Nephron (organoid): ENCODE results near the gene FOXA3.

Experiments
- H3K27ac Mint-ChIP-seq, 3 experiments: 2 replicates each; pipeline ENCODE4 v1.8.0; 2020; ENCODE audit warnings: mixed read lengths in 3 of 3, mild to moderate bottlenecking in 2 of 3, moderate library complexity in 1 of 3
- H3K27me3 Mint-ChIP-seq: 2 replicates; pipeline ENCODE4 v1.8.0; 2021; ENCODE audit warnings: low read depth, mild to moderate bottlenecking, moderate library complexity, mixed read lengths
- H3K36me3 Mint-ChIP-seq: 2 replicates; pipeline ENCODE4 v1.8.0; 2020; ENCODE audit warnings: low read depth, mixed read lengths
- H3K4me1 Mint-ChIP-seq: 2 replicates; pipeline ENCODE4 v1.8.0; 2020; ENCODE audit warnings: mixed read lengths
- H3K4me3 Mint-ChIP-seq, 3 experiments: 2 replicates each; pipeline ENCODE4 v1.8.0; 2020; ENCODE audit warnings: mild to moderate bottlenecking in 3 of 3, mixed read lengths in 3 of 3, moderate library complexity in 2 of 3
- H3K9me3 Mint-ChIP-seq: 2 replicates; pipeline ENCODE4 v1.8.0; 2020; ENCODE audit warnings: mixed read lengths
- TF ChIP-seq, protein P1 (sequence below), 3 experiments: fragments of 200-600 bp; sonication (generic); IDR thresholded peaks; one replicate each; pipeline ENCODE4 v1.5.0; 2021; ENCODE audit warnings: antibody characterized with exemption in 3 of 3; ENCODE audit not compliant: unreplicated experiment in 3 of 3

FOXA3 gene

GRCh38 chr19:45879971-45880370 is 15.8 kb downstream of the FOXA3 start:
- Mint-ChIP-seq H3K27me3 (peaks cover 13% of the 10 kb centered on the region), H3K4me1 (peaks cover 38% of the 10 kb centered on the region), H3K4me3 (no peak overlapping the region), H3K27ac (peak overlapping the region in 1 of 3 experiments; percentile 23), H3K9me3 (no peaks in the 10 kb centered on the region), H3K36me3 (peaks cover 4% of the 10 kb centered on the region)
- TF ChIP-seq, protein P1, sequence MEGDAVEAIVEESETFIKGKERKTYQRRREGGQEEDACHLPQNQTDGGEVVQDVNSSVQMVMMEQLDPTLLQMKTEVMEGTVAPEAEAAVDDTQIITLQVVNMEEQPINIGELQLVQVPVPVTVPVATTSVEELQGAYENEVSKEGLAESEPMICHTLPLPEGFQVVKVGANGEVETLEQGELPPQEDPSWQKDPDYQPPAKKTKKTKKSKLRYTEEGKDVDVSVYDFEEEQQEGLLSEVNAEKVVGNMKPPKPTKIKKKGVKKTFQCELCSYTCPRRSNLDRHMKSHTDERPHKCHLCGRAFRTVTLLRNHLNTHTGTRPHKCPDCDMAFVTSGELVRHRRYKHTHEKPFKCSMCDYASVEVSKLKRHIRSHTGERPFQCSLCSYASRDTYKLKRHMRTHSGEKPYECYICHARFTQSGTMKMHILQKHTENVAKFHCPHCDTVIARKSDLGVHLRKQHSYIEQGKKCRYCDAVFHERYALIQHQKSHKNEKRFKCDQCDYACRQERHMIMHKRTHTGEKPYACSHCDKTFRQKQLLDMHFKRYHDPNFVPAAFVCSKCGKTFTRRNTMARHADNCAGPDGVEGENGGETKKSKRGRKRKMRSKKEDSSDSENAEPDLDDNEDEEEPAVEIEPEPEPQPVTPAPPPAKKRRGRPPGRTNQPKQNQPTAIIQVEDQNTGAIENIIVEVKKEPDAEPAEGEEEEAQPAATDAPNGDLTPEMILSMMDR (IDR thresholded peaks at IDR 0.05; ENCODE audit: unreplicated experiment in 3 of 3), result no peak

- Mint-ChIP-seq H3K36me3 (peaks cover 4% of the 10 kb centered on the region), H3K4me1 (peaks cover 40% of the 10 kb centered on the region), H3K27me3 (peaks cover 8% of the 10 kb centered on the region), H3K9me3 (no peaks in the 10 kb centered on the region), H3K27ac (peak overlapping the region; percentile 54 to 95 (median 91)), H3K4me3 (peak overlapping the region; percentile 5 to 82 (median 51))
- TF ChIP-seq, protein P1 (IDR thresholded peaks at IDR 0.05; ENCODE audit: unreplicated experiment in 3 of 3), result no peak
These were observed 17.2 kb downstream of the FOXA3 start for GRCh38 chr19:45881082-45881908.

GRCh38 chr19:45881909-45882528 is 17.9 kb downstream of the FOXA3 start:
- TF ChIP-seq, protein P1 (IDR thresholded peaks at IDR 0.05; ENCODE audit: unreplicated experiment in 3 of 3), result no peak
- H3K9me3 Mint-ChIP-seq, result no peaks in the 10 kb centered on the region
- H3K4me1 Mint-ChIP-seq, result peaks cover 43% of the 10 kb centered on the region
- H3K27ac Mint-ChIP-seq, result peak overlapping the region; percentile 54 to 95 (median 91)
- peak overlapping the region; percentile 82 to 88 (median 86) for H3K4me3 Mint-ChIP-seq
- H3K27me3 Mint-ChIP-seq, result peaks cover 8% of the 10 kb centered on the region
- H3K36me3 Mint-ChIP-seq, result peaks cover 4% of the 10 kb centered on the region

GRCh38 chr19:45882652-45883585 is 18.8 kb downstream of the FOXA3 start:
- Mint-ChIP-seq H3K4me3 (peak overlapping the region; percentile 82 to 88 (median 86)), H3K36me3 (peaks cover 4% of the 10 kb centered on the region), H3K4me1 (peaks cover 39% of the 10 kb centered on the region), H3K27ac (peak overlapping the region; percentile 54 to 91 (median 86)), H3K9me3 (no peaks in the 10 kb centered on the region), H3K27me3 (peaks cover 8% of the 10 kb centered on the region)
- TF ChIP-seq, protein P1 (IDR thresholded peaks at IDR 0.05; ENCODE audit: unreplicated experiment in 3 of 3), result peak; percentile 88 to 96 (median 94)

GRCh38 chr19:45883586-45883880 is 19.4 kb downstream of the FOXA3 start:
- Mint-ChIP-seq H3K4me1 (peaks cover 36% of the 10 kb centered on the region), H3K4me3 (peak overlapping the region; percentile 82 to 88 (median 86)), H3K27ac (peak overlapping the region; percentile 54 to 91 (median 86)), H3K27me3 (peaks cover 6% of the 10 kb centered on the region), H3K36me3 (peaks cover 4% of the 10 kb centered on the region), H3K9me3 (no peaks in the 10 kb centered on the region)
- TF ChIP-seq, protein P1 (IDR thresholded peaks at IDR 0.05; ENCODE audit: unreplicated experiment in 3 of 3), result peak in 1 of 3 experiments; percentile 22
